T-helper 2 cell treated with Interferon-gamma antibody and Interleukin-4, amounts not matched to agents 100 ng/mL and 5 ng/mL, for 36 hours (primary cell): ENCODE measurements around the gene C18orf63. TPM values are rescaled to one million over a fixed set of nuclear protein-coding genes. Genes with fewer than 3 reads are reported as not detected.
"Not testable (repeated sequence)": the region's sequence is repeated elsewhere in the genome, so short reads cannot be mapped to it uniquely, and the experiment has no call there.

ENCODE experiments used
- intact Hi-C: fragments of 100-400 bp; cut with micrococcal nuclease; formaldehyde crosslinking; loops from one replicate; pipeline ENCODE4 v1.15.1; 2023
- total RNA-seq: library from RNA; stranded (reverse); gene quantifications from 2 replicates; pipeline ENCODE4 v1.2.3, GENCODE V29; 2022

C18orf63 gene
- total RNA-seq, 1 donor from 2014 or later = not detected

- intact Hi-C loops = no loop called here
Observed at GRCh38 chr18:74326231-74326630, 10.6 kb downstream of the C18orf63 start.

GRCh38 chr18:74326791-74327190 is 11.2 kb downstream of the C18orf63 start:
- intact Hi-C loops = not testable (repeated sequence)

GRCh38 chr18:74328206-74328605 is 12.6 kb downstream of the C18orf63 start:
- intact Hi-C loops = no loop called here

DNA sequence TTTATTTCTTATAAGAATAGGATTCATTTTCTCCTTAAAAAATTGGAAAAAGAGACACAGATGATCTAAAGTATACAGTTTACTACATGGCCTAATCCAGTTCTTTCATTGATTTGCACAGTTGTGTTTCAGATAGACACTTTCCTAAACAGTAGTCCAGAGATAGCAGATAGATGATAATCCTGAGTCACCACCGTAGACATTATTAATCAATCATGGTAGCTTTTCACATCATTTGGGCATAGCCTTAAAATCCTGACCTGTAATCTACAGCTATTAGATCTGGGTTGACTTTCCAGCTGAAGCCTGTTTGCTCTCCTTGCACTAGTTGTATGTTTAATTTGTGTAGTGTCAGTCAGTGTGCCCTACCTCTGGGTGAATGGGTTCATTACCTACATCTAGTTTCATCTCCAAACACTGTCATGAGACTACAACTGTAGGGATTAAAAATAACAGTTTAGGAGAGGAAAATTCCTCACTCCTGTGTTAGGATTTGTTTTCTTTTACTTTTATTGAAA is 14.1 kb downstream of the C18orf63 start:
- intact Hi-C loops = no loop called here

DNA sequence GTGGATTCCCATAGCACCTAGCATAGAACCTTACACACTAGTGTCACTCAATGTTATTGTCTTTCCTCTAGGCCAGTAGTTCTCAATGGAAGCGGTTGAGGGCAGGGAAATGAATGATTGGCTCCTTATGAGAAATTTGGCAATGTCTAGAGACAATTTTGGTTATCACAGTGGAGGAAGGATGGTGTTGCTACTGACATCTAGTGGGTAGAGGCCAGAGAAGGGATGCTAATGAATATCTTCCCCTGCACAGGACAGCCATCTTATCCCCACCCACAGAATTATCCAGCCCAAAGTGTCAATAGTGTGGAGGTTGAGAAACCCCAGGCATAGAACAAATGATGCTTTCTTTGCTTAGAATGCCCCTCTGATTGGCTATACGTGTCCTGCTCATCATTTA is 15.8 kb downstream of the C18orf63 start:
- intact Hi-C loops = no loop called here

GRCh38 chr18:74333091-74333490 is 17.5 kb downstream of the C18orf63 start:
- intact Hi-C loops = no loop called here

- intact Hi-C loops = no loop called here
Observed at GRCh38 chr18:74334242-74334893, 18.7 kb downstream of the C18orf63 start.

- intact Hi-C loops = no loop called here
Observed at GRCh38 chr18:74336656-74337055, 21.0 kb downstream of the C18orf63 start.

DNA sequence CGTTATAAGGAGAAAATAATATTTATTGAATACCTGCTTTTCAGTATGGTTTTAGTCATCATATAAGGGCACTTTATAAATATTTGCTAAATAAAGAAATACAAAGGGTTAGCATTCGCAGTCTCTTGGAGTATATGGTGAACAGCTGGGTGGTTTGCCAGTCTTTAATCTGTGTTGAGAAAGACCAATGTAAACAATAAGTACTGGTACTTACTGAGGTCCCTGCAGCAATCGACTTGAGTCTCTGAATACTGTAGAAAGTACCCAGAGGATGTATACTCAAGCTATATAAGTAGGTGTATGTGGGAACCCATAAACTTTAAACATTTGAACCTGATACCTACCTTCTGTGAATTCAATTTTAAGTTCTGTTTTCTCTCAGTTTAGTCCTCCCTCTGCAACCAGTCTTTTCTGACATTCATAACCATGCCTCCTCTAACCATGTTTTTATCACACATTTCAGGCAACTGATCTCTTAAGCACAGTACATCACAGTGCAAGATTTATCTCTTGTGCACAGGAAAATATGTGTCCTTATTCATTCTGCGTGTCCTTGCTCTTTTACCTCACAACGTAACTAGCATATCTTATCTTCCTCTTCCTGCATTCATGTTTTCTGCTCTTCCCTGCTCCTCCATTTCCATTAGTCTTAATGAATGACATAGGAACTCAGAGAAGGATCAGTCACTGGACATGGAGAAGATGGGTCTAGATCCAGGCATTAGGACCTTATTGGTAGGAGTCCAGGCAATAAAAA is 21.7 kb downstream of the C18orf63 start:
- intact Hi-C loops = no loop called here

- intact Hi-C loops = loop anchor here (2.0 kb wide), 1 partner anchor 13 kb away; no protein-coding TSS in a partner anchor
Observed at GRCh38 chr18:74337912-74338309, 22.3 kb downstream of the C18orf63 start.

GRCh38 chr18:74342416-74343043 is 26.9 kb downstream of the C18orf63 start:
- intact Hi-C loops = loop anchor here (1.0 to 5.0 kb wide), 3 partner anchors 146 to 1580 kb away; no protein-coding TSS in a partner anchor

DNA sequence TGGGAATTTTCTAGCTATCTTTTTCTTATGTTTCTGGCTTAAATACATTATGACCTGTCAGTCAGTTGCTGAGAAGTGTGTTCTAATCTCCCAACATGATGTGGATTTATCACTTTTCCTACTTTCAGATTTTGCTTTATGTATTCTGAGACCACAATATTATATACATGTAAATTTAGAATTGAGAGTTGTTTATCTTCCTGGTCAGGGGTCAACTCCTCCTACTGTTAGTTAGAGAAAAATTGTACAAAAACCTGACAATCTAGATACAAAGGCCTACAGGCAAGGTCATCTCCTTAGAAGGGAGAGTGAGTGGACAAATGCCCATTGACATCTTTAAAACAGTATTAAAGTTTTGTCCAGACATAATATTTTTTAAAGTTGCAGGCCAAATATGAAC is 30.6 kb downstream of the C18orf63 start:
- intact Hi-C loops = no loop called here

- intact Hi-C loops = no loop called here
Observed at GRCh38 chr18:74348581-74348980, 32.9 kb downstream of the C18orf63 start.

DNA sequence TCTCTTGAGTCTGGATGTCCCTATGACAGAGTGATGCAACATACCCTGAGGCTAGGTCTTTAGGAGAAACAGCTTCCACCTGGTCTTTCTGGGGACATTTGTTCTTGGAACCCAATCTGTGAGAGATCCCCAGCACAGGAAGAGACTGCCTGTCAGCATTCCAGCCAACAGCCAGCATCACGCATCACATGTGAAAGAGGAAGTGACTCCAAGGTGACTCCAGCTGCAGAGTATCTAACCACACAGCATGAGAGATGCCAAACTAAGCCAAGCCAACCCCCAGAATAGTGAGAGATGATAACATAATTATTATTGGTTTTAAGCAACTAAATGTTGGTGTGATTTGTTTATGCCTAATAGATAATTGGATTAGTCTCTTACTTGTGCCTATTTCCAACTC is 35.7 kb downstream of the C18orf63 start:
- intact Hi-C loops = no loop called here

- intact Hi-C loops = loop anchor here (1.0 to 2.0 kb wide), 3 partner anchors 20 to 199 kb away; no protein-coding TSS in a partner anchor
Observed at GRCh38 chr18:74353169-74353775, 37.6 kb downstream of the C18orf63 start.

- intact Hi-C loops = loop anchor here (5.0 kb wide), 1 partner anchor 60 kb away; no protein-coding TSS in a partner anchor
Observed at GRCh38 chr18:74356959-74357358, 41.3 kb downstream of the C18orf63 start.

GRCh38 chr18:74360852-74361655 is 45.4 kb downstream of the C18orf63 start:
- intact Hi-C loops = no loop called here

- intact Hi-C loops = no loop called here
Observed at GRCh38 chr18:74367905-74368304, 52.3 kb downstream of the C18orf63 start.

GRCh38 chr18:74368901-74369705 is 53.5 kb downstream of the C18orf63 start:
- intact Hi-C loops = no loop called here

DNA sequence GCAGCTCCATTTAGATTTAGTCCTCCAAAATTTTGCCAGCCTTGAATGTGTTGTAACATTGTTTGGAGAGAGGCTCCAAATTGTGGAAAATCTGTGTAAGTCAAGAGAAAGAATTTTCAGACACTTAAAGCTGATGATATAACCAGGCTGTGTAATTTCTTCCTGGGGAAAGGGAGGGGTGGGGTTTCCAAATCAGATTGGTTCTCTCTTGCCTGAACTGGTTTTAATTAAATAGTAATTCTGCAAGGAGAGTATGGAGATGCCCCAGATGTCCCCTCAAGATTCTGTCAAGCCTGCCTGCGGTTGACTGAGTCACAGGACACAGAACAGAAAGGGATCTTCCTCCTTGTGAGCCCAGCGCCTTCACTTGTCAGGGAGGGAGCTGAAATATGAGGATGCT is 54.5 kb downstream of the C18orf63 start:
- intact Hi-C loops = loop anchor here (5.0 kb wide), 1 partner anchor 227 kb away; the partner anchor contains the start of gene ZNF407
